ENCODE data around the gene PANX3.
"Not testable (repeated sequence)": the region's sequence is repeated elsewhere in the genome, so short reads cannot be mapped to it uniquely, and the experiment has no call there.

The PANX3 gene, protein sequence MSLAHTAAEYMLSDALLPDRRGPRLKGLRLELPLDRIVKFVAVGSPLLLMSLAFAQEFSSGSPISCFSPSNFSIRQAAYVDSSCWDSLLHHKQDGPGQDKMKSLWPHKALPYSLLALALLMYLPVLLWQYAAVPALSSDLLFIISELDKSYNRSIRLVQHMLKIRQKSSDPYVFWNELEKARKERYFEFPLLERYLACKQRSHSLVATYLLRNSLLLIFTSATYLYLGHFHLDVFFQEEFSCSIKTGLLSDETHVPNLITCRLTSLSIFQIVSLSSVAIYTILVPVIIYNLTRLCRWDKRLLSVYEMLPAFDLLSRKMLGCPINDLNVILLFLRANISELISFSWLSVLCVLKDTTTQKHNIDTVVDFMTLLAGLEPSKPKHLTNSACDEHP

DNA sequence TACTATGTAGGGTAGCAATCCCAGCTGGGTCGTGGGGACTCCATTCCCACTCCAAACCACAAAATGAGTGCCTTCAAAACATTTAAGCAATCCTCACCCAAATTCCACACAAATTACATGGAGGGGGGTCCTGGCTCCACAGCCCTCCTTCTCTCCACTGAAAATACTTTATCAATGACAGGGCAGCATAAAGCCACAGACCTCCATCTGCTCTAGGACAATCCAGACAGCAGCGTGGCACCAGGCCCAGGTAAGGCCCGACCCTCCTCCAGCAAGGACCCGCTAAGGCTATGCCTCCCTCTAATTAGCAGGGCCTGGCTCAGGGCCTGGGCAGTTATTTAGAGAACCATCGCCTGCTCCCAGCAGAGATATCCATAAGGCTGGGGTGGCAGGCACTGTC is at the start of gene PANX3:
TSS of gene PANX3 (plus strand) at position 365 of the 400 bp plus-strand sequence. CDS start 129 bp downstream, outside the sequence.
- no peak for DNase-seq (ENCODE audit: low read depth in 3 of 3)

- no peak for DNase-seq (ENCODE audit: low read depth in 3 of 3)
These were observed 41.5 kb upstream of the PANX3 start, which contains the start of gene OR8A1 for GRCh38 chr11:124569697-124570096. TSS of gene OR8A1 (plus strand) at chr11:124569997. CDS start at chr11:124570120, 123 bp downstream.

GRCh38 chr11:124570160-124570559 is 41.1 kb upstream of the PANX3 start:
- DNase-seq (ENCODE audit: low read depth in 3 of 3) = no peak

DNA sequence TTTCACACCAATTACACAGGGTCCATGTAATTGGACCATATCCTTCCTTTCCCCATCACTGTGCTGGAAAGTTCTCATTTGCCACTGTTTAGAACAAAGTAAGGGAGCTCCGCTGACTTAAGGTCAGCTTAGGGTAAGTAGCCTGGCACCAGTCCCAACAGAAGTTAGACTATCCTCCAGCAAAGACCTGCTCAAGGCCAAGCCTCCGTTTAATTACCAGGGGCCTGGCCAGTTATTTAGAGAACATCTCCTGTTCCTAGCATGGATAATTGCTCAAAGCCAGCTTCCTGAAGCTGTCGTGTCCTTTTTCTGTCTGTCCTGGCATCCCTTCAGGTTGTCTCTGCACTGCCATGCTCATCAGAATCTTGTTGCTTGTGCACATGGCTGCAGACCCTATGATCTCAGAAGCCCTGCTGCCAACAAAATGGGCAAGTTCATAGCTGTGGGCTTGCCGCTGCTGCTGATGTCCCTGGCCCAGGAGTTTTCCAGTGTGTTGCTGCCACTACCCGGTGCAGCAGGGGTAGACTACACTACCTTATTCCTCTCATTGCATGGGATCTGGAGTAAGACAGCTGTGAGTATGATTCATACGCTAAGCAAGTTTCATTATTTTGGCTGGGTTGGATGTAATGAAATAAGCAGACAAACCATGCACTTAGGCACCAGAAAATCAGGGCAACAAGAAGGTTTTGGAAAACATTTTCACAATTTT is 33.4 kb upstream of the PANX3 start:
- no peak for DNase-seq (ENCODE audit: low read depth in 3 of 3)

DNA sequence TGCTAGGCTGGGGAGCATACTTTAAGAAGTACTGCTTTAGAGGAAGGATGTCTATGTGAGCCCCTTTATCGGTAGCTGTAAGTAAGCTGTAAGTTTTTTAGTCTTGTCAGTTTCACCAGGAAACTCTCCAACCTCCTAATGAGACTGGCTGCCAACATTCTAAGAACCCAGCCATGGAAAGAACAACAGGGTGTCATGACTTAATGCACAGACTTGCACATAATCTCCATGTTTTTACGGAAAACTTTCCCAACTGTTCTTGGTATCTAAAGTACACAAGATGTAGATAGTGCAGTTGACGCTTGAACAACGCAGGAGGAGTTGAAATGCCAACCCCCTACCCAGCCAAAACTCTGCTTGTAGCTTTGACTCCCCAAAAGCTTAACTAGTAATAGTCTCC is 32.5 kb upstream of the PANX3 start:
- DNase-seq (ENCODE audit: low read depth in 3 of 3) = no peak

DNA sequence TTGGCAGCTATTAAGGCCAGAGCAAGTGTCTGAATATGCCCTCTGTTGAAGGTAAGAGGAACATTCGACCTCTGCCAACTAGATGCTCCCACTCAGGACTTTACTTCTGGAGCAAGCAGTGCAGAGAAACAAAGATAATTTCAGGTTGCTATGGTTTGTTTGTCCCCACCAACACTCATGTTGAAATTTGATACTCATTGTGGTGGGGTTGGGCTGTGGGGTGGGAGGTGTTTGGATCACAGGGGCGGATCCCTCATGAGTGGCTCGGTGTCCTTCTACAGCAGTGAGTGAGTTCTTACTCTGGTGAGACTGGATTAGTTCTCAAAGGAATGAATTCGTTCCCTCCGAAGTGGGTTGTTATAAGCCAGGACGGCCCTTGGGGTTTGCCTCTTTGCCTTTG is 29.4 kb upstream of the PANX3 start:
- no peak for DNase-seq (ENCODE audit: low read depth in 3 of 3)

- DNase-seq (ENCODE audit: low read depth in 3 of 3) = no peak
These were observed 28.7 kb upstream of the PANX3 start for GRCh38 chr11:124582565-124582964.

DNA sequence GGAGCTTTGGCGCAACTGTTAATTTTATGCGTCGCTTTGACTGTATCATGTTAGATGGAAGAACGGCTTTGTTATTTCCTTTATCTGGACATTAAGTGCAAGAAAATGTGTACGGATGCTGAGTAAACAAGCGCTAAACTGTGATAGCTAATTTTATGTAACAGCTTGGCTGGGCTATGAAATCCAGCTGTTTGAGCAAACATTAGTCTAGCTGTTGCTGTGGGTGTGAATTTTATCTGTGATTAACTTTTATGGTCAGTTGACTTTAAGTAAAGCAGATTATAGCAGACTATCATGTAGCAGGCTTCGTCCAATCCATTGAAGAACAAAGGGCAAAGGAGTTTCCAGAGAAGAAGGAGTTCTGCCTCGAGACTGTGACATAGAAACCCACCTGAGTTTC is 27.4 kb upstream of the PANX3 start:
- DNase-seq (ENCODE audit: low read depth in 3 of 3) = no peak

GRCh38 chr11:124584681-124585372 is 26.4 kb upstream of the PANX3 start:
- no peak for DNase-seq (ENCODE audit: low read depth in 3 of 3)

GRCh38 chr11:124586238-124586860 is 24.9 kb upstream of the PANX3 start:
- peak in 1 of 3 experiments; percentile 13 for DNase-seq (ENCODE audit: low read depth in 3 of 3)

- no peak for DNase-seq (ENCODE audit: low read depth in 3 of 3)
These were observed 19.8 kb upstream of the PANX3 start for GRCh38 chr11:124591430-124591829.

GRCh38 chr11:124592627-124593026 is 18.6 kb upstream of the PANX3 start:
- no peak for DNase-seq (ENCODE audit: low read depth in 3 of 3)

DNA sequence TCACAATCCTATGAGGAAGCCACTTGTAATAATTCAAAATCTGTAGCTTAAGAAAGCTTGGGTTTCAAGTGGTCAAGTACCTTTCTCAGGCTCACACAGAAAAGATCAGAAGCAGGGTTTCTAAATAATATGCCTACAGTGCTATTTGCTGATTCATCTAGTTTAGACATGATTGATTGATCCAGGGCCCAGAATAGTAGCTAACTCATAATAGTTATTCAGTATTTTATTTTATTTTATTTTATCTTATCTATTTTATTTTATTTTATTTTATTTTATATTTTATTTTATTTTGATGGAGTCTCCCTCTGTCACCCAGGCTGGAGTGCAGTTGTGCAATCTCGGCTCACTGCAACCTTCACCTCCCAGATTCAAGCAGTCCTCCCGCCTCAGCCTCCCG is 15.9 kb upstream of the PANX3 start:
- DNase-seq (ENCODE audit: low read depth in 3 of 3) = no peak

DNA sequence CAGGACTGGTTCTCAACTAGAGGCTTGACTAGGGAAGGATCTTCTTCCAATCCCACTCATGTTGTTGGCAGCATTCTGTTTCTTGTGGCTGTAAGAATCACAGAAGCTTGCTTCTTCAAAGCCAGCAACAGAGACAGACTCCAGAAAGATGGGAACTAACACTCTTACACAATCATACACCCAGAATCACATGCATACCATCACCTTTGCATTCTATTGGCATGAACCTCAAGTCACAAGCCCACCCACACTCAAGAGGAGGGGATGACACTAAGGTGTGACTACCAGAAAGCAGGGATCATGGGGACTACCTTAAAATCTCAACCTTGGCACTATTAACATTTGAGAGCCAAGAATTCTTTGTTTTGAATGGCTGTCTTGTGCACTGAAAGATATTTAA is 13.6 kb upstream of the PANX3 start:
- DNase-seq (ENCODE audit: low read depth in 3 of 3) = no peak

DNA sequence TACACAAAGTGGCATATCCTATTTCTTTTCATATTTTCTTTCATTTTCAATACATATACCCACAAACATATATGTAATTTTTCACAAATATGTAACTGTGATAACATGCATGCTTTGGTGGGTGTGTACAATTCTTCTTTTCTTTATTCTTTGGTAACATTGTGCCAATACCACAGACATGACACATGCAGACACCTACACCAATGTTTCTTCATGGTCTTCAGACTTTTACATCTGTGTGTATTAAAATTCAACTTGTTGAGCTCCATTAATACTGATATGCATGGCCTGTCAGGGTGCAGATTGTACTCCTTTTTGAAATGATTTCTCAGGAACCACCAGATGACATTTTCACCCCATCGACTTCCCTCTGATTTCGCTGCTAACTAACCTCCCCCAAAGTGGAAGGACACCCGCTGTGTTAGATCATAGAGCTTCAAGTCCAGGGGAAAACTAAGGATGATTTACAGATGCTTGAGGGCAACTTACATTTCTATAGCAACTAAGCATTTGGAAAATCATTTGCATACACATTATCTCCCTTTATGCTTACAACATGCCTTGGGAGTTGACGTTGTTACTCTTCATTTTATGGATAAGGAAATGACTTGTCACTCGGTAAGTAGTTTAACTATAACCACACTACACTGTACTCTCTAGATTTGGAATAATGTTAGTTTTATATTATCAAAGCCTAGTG is 10.5 kb upstream of the PANX3 start:
- DNase-seq (ENCODE audit: low read depth in 3 of 3) = no peak

DNA sequence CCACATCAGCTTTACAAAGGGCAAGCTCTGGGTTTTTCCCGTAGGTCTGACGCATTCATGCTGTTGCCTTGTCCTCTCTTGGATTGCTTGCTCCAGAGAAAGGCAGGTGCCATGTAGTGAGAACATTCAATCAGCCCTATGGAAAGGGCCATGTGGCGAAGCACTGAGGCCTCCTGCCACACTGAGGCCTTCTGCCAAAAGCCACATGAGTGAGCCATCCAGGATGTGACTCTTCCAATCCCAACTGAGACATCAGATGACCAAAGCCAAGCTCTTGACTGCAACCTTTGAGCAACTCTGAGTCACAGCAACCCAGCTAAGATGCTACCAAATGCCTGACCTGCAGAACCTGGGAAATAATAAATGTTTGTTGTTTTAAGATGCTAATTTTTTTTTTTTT is 9.0 kb upstream of the PANX3 start:
- DNase-seq (ENCODE audit: low read depth in 3 of 3) = no peak

DNA sequence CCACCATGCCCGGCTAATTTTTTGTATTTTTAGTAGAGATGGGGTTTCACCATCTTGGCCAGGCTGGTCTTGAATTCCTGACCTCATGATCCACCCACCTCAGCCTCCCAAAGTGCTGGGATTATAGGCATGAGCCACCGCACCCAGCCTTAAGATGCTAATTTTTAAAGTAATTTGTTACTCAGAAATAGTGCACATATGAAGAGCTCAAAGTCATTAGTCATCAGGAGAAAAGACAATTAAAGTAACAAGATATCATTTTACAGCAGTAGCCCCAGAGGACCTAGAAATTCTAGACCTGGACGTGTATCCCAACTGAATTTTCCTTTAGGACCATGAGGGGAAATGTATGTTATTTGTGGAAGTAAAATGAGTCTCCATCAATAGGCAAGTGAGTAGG is 8.5 kb upstream of the PANX3 start:
- not testable (repeated sequence) for DNase-seq (ENCODE audit: low read depth in 3 of 3)

DNA sequence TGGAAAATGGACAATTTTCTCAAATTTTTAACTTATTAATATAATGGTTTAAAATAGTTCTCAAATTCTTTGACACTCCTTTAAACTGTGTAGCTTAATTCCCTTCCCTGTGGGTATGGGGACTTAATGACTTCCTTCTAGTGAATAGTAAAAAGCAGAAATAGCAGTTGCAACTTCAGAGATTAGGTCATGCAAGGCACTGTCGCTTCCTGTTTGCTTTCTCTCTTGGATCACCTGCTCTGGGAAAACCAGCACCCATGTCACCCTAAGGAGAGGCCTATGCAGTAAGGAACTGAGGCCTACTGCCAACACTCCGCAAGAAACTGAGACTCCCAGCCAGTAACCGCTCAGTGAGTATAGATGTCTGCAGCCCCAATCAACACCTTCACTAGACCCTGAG is 5.5 kb upstream of the PANX3 start:
- DNase-seq (ENCODE audit: low read depth in 3 of 3) = no peak

DNA sequence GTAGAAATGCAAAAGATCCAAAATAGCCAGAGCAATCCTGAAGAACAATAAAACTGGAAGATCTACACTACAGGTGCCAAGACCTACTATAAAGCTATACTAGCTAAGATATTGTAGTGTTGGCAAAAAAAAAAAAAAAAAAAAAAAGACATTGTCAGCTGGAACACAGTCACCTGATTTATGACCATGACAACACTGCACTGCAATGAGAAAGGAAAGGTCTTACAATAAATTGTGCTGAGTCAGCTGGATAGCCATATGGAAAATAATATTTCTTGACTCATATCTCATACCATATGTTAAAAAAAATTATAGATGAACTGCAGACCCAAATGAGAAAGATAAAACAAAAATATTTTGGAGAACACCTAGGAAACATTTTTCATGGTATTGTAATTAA is 3.1 kb upstream of the PANX3 start:
- no peak for DNase-seq (ENCODE audit: low read depth in 3 of 3)

DNA sequence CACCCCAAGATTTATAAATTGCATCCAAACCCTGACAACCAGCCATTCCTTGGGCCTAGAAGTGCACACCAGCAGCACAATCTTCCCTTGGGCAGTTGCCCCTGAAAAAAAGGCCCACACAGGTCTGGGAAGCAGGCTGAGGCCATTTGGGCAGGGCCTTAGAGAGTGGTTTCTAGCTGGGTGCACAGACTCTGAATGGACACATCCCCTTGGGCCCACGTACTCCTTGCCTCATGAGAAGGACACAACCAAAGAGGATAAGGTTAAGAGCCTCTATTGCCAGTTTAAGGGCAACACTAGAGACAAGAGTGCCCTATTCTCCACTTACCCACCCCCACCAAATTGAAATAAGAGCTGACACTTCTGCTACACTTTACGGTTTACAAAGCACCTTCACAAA is 933 bp upstream of the PANX3 start:
- no peak for DNase-seq (ENCODE audit: low read depth in 3 of 3)

- no peak for DNase-seq (ENCODE audit: low read depth in 3 of 3)
These were observed 817 bp downstream of the PANX3 start for GRCh38 chr11:124612045-124612444.
